ENCODE data around the gene PPIB.

DNA sequence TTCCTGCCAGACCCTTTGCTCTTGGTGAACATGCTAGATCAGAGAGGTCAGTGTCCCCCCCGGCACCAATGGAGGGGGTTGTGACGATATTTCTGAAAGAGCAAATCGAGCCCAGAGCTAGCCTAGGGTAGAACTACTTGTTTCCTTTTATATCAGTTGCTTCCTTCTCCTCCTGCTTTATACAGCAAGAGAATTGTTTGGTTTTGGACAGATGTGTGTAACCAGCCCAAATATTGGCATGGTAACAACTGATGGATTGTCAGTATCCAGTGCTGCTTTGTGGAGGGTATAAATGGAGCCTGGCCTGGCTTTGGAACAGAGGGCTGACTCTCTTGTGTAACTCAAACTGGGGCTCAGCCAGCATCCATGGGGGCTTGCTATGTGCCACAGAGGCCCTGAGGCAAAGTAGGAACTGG is 39.9 kb downstream of the PPIB start:
- TF ChIP-seq, protein P1, sequence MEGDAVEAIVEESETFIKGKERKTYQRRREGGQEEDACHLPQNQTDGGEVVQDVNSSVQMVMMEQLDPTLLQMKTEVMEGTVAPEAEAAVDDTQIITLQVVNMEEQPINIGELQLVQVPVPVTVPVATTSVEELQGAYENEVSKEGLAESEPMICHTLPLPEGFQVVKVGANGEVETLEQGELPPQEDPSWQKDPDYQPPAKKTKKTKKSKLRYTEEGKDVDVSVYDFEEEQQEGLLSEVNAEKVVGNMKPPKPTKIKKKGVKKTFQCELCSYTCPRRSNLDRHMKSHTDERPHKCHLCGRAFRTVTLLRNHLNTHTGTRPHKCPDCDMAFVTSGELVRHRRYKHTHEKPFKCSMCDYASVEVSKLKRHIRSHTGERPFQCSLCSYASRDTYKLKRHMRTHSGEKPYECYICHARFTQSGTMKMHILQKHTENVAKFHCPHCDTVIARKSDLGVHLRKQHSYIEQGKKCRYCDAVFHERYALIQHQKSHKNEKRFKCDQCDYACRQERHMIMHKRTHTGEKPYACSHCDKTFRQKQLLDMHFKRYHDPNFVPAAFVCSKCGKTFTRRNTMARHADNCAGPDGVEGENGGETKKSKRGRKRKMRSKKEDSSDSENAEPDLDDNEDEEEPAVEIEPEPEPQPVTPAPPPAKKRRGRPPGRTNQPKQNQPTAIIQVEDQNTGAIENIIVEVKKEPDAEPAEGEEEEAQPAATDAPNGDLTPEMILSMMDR (conservative IDR thresholded peaks at IDR 0.05; ENCODE audit: low read depth, low read length): no peak
- TF ChIP-seq EZH2 (IDR thresholded peaks at IDR 0.05; ENCODE audit: borderline replicate concordance, low read depth, low read length, poor library complexity, severe bottlenecking): no peak
